H1 (cell line): Measurements from ENCODE around the gene TFCP2. TPM values are rescaled to one million over a fixed set of nuclear protein-coding genes. Genes with fewer than 3 reads are reported as not detected.

ENCODE experiments used
- CTCF ChIA-PET: fragments of 300-600 bp; sonication (Branson Sonifier 250); formaldehyde crosslinking; loops from one replicate; lab custom pipeline; 2021; ENCODE audit not compliant: partially characterized antibody; lab: Charles Lee
- POLR2A ChIA-PET: fragments of 300-600 bp; sonication (Branson Sonifier 250); formaldehyde crosslinking; loops from one replicate; lab custom pipeline; 2021; ENCODE audit warnings: inconsistent platforms; ENCODE audit not compliant: partially characterized antibody; lab: Charles Lee
- DNase-seq, 2 experiments: peaks; one replicate each; pipeline versions ENCODE4 v3.0.0 to v3.0.0-alpha.2; 2010 to 2022; ENCODE audit warnings: low spot score in 2 of 2, low read depth in 1 of 2, mixed read lengths in 1 of 2
- FAIRE-seq: peaks from 2 replicates; lab custom pipeline; 2011; peaks lifted over from hg19 to GRCh38; lab: Jason Lieb, UNC
- H2AFZ ChIP-seq: 2 replicates; pipeline ENCODE4 v1.8.1; 2012; ENCODE audit warnings: low read length, inconsistent platforms
- H2AK5ac ChIP-seq: 2 replicates; pipeline ENCODE4 v1.6.1; 2013; ENCODE audit warnings: low read depth, low read length
- H2BK120ac ChIP-seq: replicated peaks from 2 replicates; pipeline ENCODE3; 2013; ENCODE audit warnings: low read depth, low read length, inconsistent platforms
- H2BK12ac ChIP-seq: 2 replicates; pipeline ENCODE4 v1.6.1; 2013; ENCODE audit warnings: low read depth, low read length
- H2BK15ac ChIP-seq: 2 replicates; pipeline ENCODE4 v1.6.1; 2013; ENCODE audit warnings: low read length
- H2BK20ac ChIP-seq: 2 replicates; pipeline ENCODE4 v1.6.1; 2013; ENCODE audit warnings: low read length
- H2BK5ac ChIP-seq: 2 replicates; pipeline ENCODE4 v1.6.1; 2013; ENCODE audit warnings: low read depth, low read length
- H3K14ac ChIP-seq: 2 replicates; pipeline ENCODE4 v1.6.1; 2013; ENCODE audit warnings: inconsistent platforms; ENCODE audit not compliant: insufficient read length
- H3K18ac ChIP-seq: 2 replicates; pipeline ENCODE4 v1.6.1; 2013; ENCODE audit warnings: low read length; ENCODE audit errors: extremely low read depth
- H3K23ac ChIP-seq: 2 replicates; pipeline ENCODE4 v1.6.1; 2013; ENCODE audit warnings: inconsistent platforms; ENCODE audit not compliant: insufficient read length
- H3K23me2 ChIP-seq: 2 replicates; pipeline ENCODE4 v1.6.1; 2013; ENCODE audit warnings: low read depth, low read length
- H3K27ac ChIP-seq: 2 replicates; pipeline ENCODE4 v1.6.1; 2011; ENCODE audit warnings: low read depth, low read length, inconsistent platforms
- H3K27me3 ChIP-seq, 4 experiments: replicated peaks in 1 of 4; 1 replicate in 1 of 4; 2 replicates in 3 of 4; pipeline versions ENCODE4 v1.6.1 to v1.8.1; 2011 to 2013; ENCODE audit warnings: low read length in 3 of 4, mild to moderate bottlenecking in 3 of 4, inconsistent platforms in 2 of 4, mixed read lengths in 2 of 4, moderate library complexity in 1 of 4; ENCODE audit not compliant: control insufficient read depth in 3 of 4, insufficient read depth in 3 of 4; ENCODE audit errors: extremely low read depth in 1 of 4
- H3K36me3 ChIP-seq, 4 experiments: 2 replicates each; pipeline versions ENCODE4 v1.6.1 to v1.8.1; 2011 to 2013; ENCODE audit warnings: mild to moderate bottlenecking in 4 of 4, low read length in 3 of 4, moderate library complexity in 2 of 4, control low read depth in 1 of 4, inconsistent platforms in 1 of 4; ENCODE audit not compliant: insufficient read depth in 4 of 4, control insufficient read depth in 2 of 4
- H3K4ac ChIP-seq: replicated peaks from 2 replicates; pipeline ENCODE3; 2013; ENCODE audit warnings: low read length, low read depth, mixed read lengths, inconsistent platforms; ENCODE audit not compliant: insufficient read length
- H3K4me1 ChIP-seq, 4 experiments: replicated peaks in 1 of 4; 1 replicate in 1 of 4; 2 replicates in 3 of 4; pipeline versions ENCODE4 v1.6.1 to v1.8.1; 2011 to 2013; ENCODE audit warnings: low read length in 3 of 4, inconsistent platforms in 2 of 4, mixed read lengths in 1 of 4; ENCODE audit not compliant: insufficient read depth in 4 of 4, control insufficient read depth in 3 of 4
- H3K4me2 ChIP-seq, 2 experiments: 2 replicates each; pipeline versions ENCODE4 v1.6.1 to v1.8.1; 2011 to 2013; ENCODE audit warnings: low read depth in 2 of 2, low read length in 2 of 2, control low read depth in 1 of 2, inconsistent platforms in 1 of 2, mild to moderate bottlenecking in 1 of 2; ENCODE audit not compliant: insufficient read depth in 1 of 2
- H3K4me3 ChIP-seq, 4 experiments: fragments of 200-600, 300-600 bp in 1 of 4; sonication (generic), shearing (Covaris generic), sonication (Bioruptor Twin) in 1 of 4; 2 replicates each; pipeline versions ENCODE4 v1.5.1 to v1.8.1; 2011 to 2016; ENCODE audit warnings: low read length in 4 of 4, low read depth in 3 of 4, control low read depth in 2 of 4, inconsistent platforms in 2 of 4, mild to moderate bottlenecking in 2 of 4, mixed read lengths in 1 of 4, moderate library complexity in 1 of 4; ENCODE audit not compliant: insufficient read depth in 2 of 4; ENCODE audit errors: extremely low read depth in 1 of 4
- H3K56ac ChIP-seq: replicated peaks from 2 replicates; pipeline ENCODE3; 2013; ENCODE audit warnings: low read depth, mild to moderate bottlenecking, mixed read lengths, low read length, inconsistent platforms; ENCODE audit not compliant: insufficient read length
- H3K79me1 ChIP-seq: 2 replicates; pipeline ENCODE4 v1.6.1; 2013; ENCODE audit warnings: low read depth, low read length, control low read depth
- H3K79me2 ChIP-seq, 2 experiments: 2 replicates each; pipeline versions ENCODE4 v1.6.1 to v1.8.1; 2012 to 2013; ENCODE audit warnings: low read length in 2 of 2, mild to moderate bottlenecking in 2 of 2, inconsistent platforms in 1 of 2; ENCODE audit not compliant: insufficient read depth in 2 of 2, control insufficient read depth in 1 of 2
- H3K9ac ChIP-seq, 4 experiments: replicated peaks in 1 of 4; 1 replicate in 1 of 4; 2 replicates in 3 of 4; pipeline versions ENCODE4 v1.6.1 to v1.8.1; 2011 to 2013; ENCODE audit warnings: low read depth in 3 of 4, low read length in 3 of 4, control low read depth in 2 of 4, mild to moderate bottlenecking in 2 of 4, moderate library complexity in 2 of 4, inconsistent platforms in 1 of 4; ENCODE audit errors: extremely low read depth in 1 of 4
- H3K9me3 ChIP-seq, 2 experiments: 2 replicates each; pipeline versions ENCODE4 v1.6.1 to v1.8.1; 2012 to 2013; ENCODE audit warnings: mild to moderate bottlenecking in 2 of 2, moderate library complexity in 2 of 2, control low read depth in 1 of 2, inconsistent platforms in 1 of 2, low read depth in 1 of 2, low read length in 1 of 2, mixed read lengths in 1 of 2; ENCODE audit not compliant: insufficient read depth in 2 of 2
- H4K20me1 ChIP-seq, 2 experiments: replicated peaks in 1 of 2; 2 replicates each; pipeline versions ENCODE3 to v1.8.1; 2011 to 2013; ENCODE audit warnings: inconsistent platforms in 2 of 2, low read length in 2 of 2, mild to moderate bottlenecking in 1 of 2; ENCODE audit not compliant: insufficient read depth in 2 of 2, control insufficient read depth in 1 of 2
- H4K5ac ChIP-seq: 2 replicates; pipeline ENCODE4 v1.6.1; 2013; ENCODE audit warnings: low read length, low read depth, mixed read lengths, inconsistent platforms; ENCODE audit not compliant: insufficient read length
- H4K8ac ChIP-seq: 2 replicates; pipeline ENCODE4 v1.8.0; 2013; ENCODE audit warnings: mild to moderate bottlenecking, moderate library complexity, low read length, inconsistent platforms; ENCODE audit not compliant: insufficient read depth; ENCODE audit errors: extremely low read depth
- H4K91ac ChIP-seq: replicated peaks from 2 replicates; pipeline ENCODE3; 2013; ENCODE audit warnings: low read length, mixed read lengths, inconsistent platforms; ENCODE audit not compliant: insufficient read length
- BRCA1 ChIP-seq: IDR thresholded peaks from 2 replicates; pipeline ENCODE4 v1.6.1; 2012; ENCODE audit warnings: low read depth, low read length, improper control_type of control experiment
- CHD2 ChIP-seq: IDR thresholded peaks from 2 replicates; pipeline ENCODE4 v1.6.1; 2012; ENCODE audit warnings: low read length, improper control_type of control experiment
- PHF8 ChIP-seq: fragments of 200-600 bp; sonication (generic); conservative IDR thresholded peaks from 2 replicates; pipeline ENCODE4 v1.7.1; 2012; ENCODE audit warnings: low read depth, mild to moderate bottlenecking, inconsistent platforms, low read length, moderate library complexity
- SP1 ChIP-seq: IDR thresholded peaks from 2 replicates; pipeline ENCODE4 v1.6.1; 2011; ENCODE audit warnings: low read depth, low read length
- ZNF274 ChIP-seq: IDR thresholded peaks from 2 replicates; pipeline ENCODE4 v1.7.0; 2012; ENCODE audit warnings: low read length, borderline replicate concordance; ENCODE audit errors: extremely low read depth
- WGBS, 2 experiments: shearing (Covaris generic) in 1 of 2; methylation state at CpG; one replicate each; pipeline versions ENCODE4 v1.1.6 to v1.1.7; 2013 to 2015; ENCODE audit warnings: low lambda C conversion rate in 2 of 2, mixed read lengths in 2 of 2, inconsistent platforms in 1 of 2, low coverage in 1 of 2, missing lambda C conversion rate in 1 of 2; ENCODE audit not compliant: insufficient replicate concordance in 2 of 2, insufficient coverage in 1 of 2, insufficient read length in 1 of 2; ENCODE audit errors: extremely low coverage in 1 of 2, missing lambda C conversion rate in 1 of 2; 5-methylcytosine and 5-hydroxymethylcytosine counted together
- polyA plus RNA-seq, 7 experiments: library from polyadenylated mRNA; depleted of rRNA in 3 of 7; stranded (reverse) in 5 of 7; unstranded in 2 of 7; fragments of >200 nt in 5 of 7; fragments of 200-250 nt in 2 of 7; gene quantifications; 1 replicate in 5 of 7; 2 replicates in 1 of 7; 4 replicates in 1 of 7; pipeline versions ENCODE4 v1.2.1 to v1.2.3, GENCODE V29; 2011 to 2013; ENCODE audit warnings: missing spikeins in 2 of 7, mixed read lengths in 2 of 7
- total RNA-seq: library from RNA; stranded (reverse); fragmentation: NEBNext Ultra II Directional; extraction: Animal tissue kit (Norgen Biotek cat#: 25700); gene quantifications from 2 replicates; pipeline ENCODE4 v1.2.1, GENCODE V29; 2021
- TF ChIP-seq, protein P1 (sequence below): IDR thresholded peaks from 2 replicates; pipeline ENCODE4 v1.6.1; 2011; ENCODE audit warnings: low read depth, mild to moderate bottlenecking, low read length; ENCODE audit not compliant: insufficient read depth

The TFCP2 gene
- total and polyA plus RNA-seq, 2 of the 8 experiments (the other 6 are each of a cell fraction or from before 2014, with no cell fraction given), result 19.8 to 49.2 TPM

- Histone ChIP-seq H3K27ac (no peak overlapping the region), H3K36me3 (peaks cover 16 to 62% (median 41%) of the 10 kb centered on the region in 4 experiments), H2AFZ (no peak overlapping the region), H3K79me2 (no peaks in the 10 kb centered on the region), H4K8ac (no peak overlapping the region), H2AK5ac (no peak overlapping the region), H2BK15ac (no peak overlapping the region), H3K18ac (no peak overlapping the region), H3K23me2 (no peaks in the 10 kb centered on the region), H3K4me3 (no peak overlapping the region)
- 96% methylated on average over 3 of the region's 3 CpGs; no CpG with 5 or more reads in 1 of the 2 experiments for WGBS, 2 experiments
- no peak for FAIRE-seq
- TF ChIP-seq, protein P1, sequence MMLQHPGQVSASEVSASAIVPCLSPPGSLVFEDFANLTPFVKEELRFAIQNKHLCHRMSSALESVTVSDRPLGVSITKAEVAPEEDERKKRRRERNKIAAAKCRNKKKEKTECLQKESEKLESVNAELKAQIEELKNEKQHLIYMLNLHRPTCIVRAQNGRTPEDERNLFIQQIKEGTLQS, result no peak
- TF ChIP-seq PHF8, result no peak
- no peak for TF ChIP-seq ZNF274
- TF ChIP-seq SP1, result no peak
- no peak for TF ChIP-seq CHD2
- TF ChIP-seq BRCA1, result no peak
- TF ChIP-seq, all 59 proteins: peak for 0
- Histone ChIP-seq H3K56ac (no peak overlapping the region), H4K20me1 (peaks cover 0 to 6% of the 10 kb centered on the region in 2 experiments), H2BK5ac (no peak overlapping the region), H4K5ac (no peak overlapping the region), H3K9ac (no peak overlapping the region), H2BK20ac (no peak overlapping the region), H3K4ac (no peak overlapping the region), H3K27me3 (no peaks in the 10 kb centered on the region), H4K91ac (no peak overlapping the region), H3K9me3 (no peaks in the 10 kb centered on the region), H3K4me1 (no peaks in the 10 kb centered on the region), H2BK12ac (no peak overlapping the region), H3K23ac (no peak overlapping the region), H3K4me2 (no peak overlapping the region), H3K14ac (no peak overlapping the region), H2BK120ac (no peak overlapping the region), H3K79me1 (no peaks in the 10 kb centered on the region)
- ChIA-PET POLR2A (interaction anchor here (1.1 to 4.2 kb wide), 3 partner anchors 10 to 16 kb away, joined by 3 to 20 read pairs (median 4); partner anchors contain the start of gene CSRNP2), CTCF (interaction anchor here (1.0 kb wide), 1 partner anchor 16 kb away, joined by 3 read pairs; no protein-coding TSS in a partner anchor)
- no peak for DNase-seq
These were observed 102.9 kb downstream of the TFCP2 start for GRCh38 chr12:51070004-51070403.
